Lower leg skin (tissue), 4 donors: ENCODE results near the gene UPK3BL2. TPM values are rescaled to one million over a fixed set of nuclear protein-coding genes. Genes with fewer than 3 reads are reported as not detected.
"Not testable (repeated sequence)": the region's sequence is repeated elsewhere in the genome, so short reads cannot be mapped to it uniquely, and the experiment has no call there.

Experiments
- DNase-seq, 2 donors: peaks; one replicate each; pipeline ENCODE4 v3.0.0-alpha.2; 2019; ENCODE audit warnings: low spot score in 2 of 2
- H3K4me3 ChIP-seq: fragments of 200-600 bp; sonication (generic); 2 replicates; pipeline ENCODE4 v1.5.1; 2017; ENCODE audit warnings: mild to moderate bottlenecking, low read depth; ENCODE audit not compliant: poor library complexity, severe bottlenecking
- CTCF ChIP-seq, 3 donors: fragments of 450-650 bp; IDR thresholded peaks; one replicate each; pipeline ENCODE4 v1.5.1; 2016; ENCODE audit warnings: antibody characterized with exemption in 3 of 3, mild to moderate bottlenecking in 3 of 3, moderate library complexity in 2 of 3
- WGBS, 2 donors: methylation state at CpG; one replicate each; pipeline ENCODE4 v1.1.5; 2018; 5-methylcytosine and 5-hydroxymethylcytosine counted together
- intact Hi-C: fragments of 100-400 bp; cut with DNase I; formaldehyde crosslinking; loops from one replicate; pipeline ENCODE4 v1.15.0; 2023; ENCODE audit warnings: low total_unique reads
- total RNA-seq, 4 donors: library from RNA; depleted of rRNA; stranded (reverse); fragments of >200 nt; gene quantifications; one replicate each; pipeline ENCODE4 v1.1.0, GENCODE V29; 2016

UPK3BL2 gene, protein sequence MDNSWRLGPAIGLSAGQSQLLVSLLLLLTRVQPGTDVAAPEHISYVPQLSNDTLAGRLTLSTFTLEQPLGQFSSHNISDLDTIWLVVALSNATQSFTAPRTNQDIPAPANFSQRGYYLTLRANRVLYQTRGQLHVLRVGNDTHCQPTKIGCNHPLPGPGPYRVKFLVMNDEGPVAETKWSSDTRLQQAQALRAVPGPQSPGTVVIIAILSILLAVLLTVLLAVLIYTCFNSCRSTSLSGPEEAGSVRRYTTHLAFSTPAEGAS
- total RNA-seq, result 10 to 100 TPM in 1 of 4 donors, 1 to 10 TPM in 3; 2.0 to 22.0 (median 5.2) TPM

- intact Hi-C loops, H3K4me3 ChIP-seq, DNase-seq: not testable (repeated sequence)
- WGBS, 2 donors, result no CpG with 5 or more reads among the region's 8 CpGs
Measured at GRCh38 chr7:102543596-102543995, at the start of gene UPK3BL2. Gene UPK3BL2 (minus strand): TSS chr7:102543696. CDS start chr7:102543636, 60 bp downstream.

DNA sequence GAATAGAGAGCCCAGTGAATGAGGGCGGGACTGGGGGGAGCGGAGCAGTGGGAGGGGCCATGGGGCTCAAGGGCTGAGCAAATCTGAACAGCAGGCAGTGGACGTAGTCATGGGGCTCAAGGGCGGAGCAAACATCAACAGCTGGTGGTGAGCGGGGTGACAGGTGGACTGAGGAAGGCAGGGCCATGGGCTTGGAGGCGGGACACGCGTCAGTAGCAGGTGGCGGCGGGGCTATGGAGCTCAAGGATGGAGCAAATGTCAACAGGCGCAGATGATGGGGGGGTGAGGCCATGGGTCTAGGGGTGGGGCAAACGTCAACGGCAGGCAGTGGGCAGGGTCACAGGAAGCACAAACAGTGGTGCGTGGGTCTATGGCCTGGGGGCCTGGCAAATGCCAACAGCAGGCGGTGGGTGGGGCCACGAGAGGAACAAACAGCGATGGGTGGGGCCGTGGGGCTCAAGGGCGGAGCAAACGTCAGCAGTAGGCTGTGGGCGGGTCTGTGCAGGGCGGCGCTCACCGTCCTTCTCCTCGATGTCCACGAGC, 49.1 kb upstream of the UPK3BL2 start:
- WGBS, 2 donors, result 28 to 34% methylated on average over 11 of the region's 26 CpGs
- DNase-seq, result peak; percentile 67 to 87
- intact Hi-C loops, H3K4me3 ChIP-seq: not testable (repeated sequence)

DNA sequence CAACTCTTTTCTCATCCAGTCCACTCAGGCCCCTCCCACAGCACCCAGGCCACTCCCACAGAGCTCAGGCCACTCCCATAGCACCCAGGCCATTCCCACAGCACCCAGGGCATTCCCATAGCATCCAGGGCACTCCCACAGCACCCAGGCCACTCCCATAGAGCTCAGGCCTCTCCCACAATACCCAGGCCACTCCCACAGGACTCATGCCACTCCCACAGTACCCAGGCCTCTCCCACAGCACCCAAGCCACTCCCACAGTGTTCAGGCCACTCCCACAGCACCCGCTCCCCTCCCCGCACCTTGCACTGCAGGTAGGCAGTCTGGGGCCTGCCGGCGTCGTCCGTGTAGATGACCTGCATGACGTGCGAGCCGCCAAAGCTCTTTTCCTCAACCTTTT, 46.4 kb upstream of the UPK3BL2 start:
- intact Hi-C loops, H3K4me3 ChIP-seq, DNase-seq: not testable (repeated sequence)
- no CpG with 5 or more reads among the region's 9 CpGs for WGBS, 2 donors

DNA sequence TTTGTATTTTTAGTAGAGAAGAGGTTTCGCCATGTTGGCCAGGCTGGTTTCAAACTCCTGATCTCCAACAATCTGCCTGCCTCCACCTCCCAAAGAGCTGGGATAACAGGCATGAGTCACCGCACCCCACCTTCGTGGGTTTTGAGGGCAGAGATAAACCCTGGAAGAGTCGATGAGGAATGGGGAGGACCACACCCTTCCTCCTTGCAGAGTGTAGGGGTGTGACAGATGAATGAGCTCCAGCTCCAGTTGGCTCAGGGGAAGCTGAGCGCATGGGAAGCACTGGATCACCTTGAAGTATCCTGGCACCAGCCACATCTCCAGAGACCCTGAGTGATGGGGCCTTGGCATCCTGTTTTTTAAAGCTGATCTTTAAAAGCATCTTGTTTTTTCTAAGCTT, 40.0 kb upstream of the UPK3BL2 start:
- no CpG with 5 or more reads among the region's 5 CpGs for WGBS, 2 donors
- DNase-seq, intact Hi-C loops, H3K4me3 ChIP-seq: not testable (repeated sequence)

- DNase-seq, intact Hi-C loops, H3K4me3 ChIP-seq: not testable (repeated sequence)
- WGBS, 2 donors, result no CpG with 5 or more reads among the region's 5 CpGs
Measured at GRCh38 chr7:102581722-102582121, 38.2 kb upstream of the UPK3BL2 start.

DNA sequence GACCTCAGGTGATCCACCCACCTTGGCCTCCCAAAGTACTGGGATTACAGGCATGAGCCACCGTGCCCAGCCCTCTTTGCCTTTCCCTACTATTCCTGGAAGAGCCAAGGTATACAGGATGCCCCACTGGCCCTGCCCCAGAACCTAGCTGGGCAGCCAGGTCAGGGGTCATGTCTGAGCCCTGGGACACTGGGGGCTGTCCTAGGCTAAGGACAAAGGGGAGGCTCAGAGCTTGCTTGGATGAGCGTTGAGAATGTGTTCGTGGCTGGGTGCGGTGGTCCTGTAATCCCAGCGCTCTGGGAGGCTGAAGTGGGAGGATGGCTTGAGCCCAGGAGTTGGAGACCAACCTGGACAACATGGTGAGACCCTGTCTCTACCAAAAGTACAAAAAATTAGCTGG, 35.0 kb upstream of the UPK3BL2 start:
- peak in 1 of 2 donors; percentile 68 for DNase-seq
- WGBS, 2 donors, result 82% methylated on average over 5 of the region's 5 CpGs
- intact Hi-C loops, H3K4me3 ChIP-seq: not testable (repeated sequence)

DNA sequence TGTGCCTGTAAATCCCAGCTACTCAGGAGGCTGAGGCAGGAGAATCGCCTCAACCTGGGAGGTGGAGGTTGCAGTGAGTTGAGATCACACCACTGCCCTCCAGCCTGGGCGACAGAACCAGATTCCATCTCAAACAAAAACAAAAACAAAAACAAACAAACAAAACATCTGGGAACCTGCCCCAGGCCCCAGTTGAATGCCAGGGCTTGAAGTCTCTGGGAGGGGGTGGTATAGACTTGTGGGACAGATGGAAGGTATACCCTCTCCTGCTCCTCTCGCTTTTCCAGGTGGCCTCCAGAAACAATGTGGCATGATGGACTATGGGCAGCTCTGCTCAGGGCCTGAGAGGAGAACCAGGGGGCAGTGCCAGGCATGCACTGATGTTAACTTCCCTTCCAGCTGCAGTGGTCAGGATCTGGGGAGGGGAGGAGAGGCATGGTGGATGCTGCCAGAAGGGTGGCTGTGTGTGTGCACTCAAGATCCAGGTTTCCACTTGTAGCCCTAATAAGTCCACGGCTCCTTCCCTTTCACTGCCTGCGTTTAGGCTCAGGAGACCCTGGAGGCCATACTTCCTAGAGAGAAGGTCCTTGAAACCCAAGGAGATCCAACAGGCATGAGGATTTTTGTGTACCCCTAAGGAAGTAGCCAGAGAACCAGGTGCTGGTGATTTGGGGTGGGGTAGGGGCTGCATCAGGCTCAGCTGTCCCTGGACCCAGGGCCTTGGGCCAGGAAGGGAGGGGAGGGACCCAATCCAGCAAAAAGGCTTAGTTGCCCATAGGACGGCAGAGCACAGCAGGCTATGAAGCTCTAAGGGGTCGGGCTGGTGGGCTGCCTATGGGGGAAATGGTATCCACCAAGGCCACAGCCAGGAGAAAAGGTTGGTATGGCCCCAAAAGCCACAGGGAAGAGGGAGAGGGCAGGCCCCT, 34.1 kb upstream of the UPK3BL2 start:
- H3K4me3 ChIP-seq, DNase-seq, intact Hi-C loops: not testable (repeated sequence)
- 77 to 88% methylated on average over 7 of the region's 7 CpGs for WGBS, 2 donors

DNA sequence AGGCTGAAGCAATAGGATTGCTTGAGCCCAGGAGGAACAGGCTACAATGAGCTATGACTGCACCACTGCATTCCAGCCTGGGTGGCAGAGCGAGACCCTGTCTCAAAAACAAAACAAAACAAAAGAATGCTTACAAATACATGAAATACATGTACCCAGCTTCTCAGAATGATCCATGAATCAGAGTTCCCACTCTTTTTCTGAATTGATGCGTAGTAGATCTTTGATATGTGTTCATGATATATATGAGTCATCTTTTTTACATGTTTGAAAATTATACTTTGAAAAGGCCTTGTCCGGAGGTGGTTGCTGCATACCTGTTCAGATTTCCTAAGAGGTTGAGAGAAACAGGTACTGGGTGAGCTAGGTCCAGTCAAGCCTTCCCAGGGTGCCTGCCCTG, 32.9 kb upstream of the UPK3BL2 start:
- intact Hi-C loops, DNase-seq, H3K4me3 ChIP-seq: not testable (repeated sequence)
- WGBS, 2 donors, result no CpG with 5 or more reads among the region's 3 CpGs

DNA sequence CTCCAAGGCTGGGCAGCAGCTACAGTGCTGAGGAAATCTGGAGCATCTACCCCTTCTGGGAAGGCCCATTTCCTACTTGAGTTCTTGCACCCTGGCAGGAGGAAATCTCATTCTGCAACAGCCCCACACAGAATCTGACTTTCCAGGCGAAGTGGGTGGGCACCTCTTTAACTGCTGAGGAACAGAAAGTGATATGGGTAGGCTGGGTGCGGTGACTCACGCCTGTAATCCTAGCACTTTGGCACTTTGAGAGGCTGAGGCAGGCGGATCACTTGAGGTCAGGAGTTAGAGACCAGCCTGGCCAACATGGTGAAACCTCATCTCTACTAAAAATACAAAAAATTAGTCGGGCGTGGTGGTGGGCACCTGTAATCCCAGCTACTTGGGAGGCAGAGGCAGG, 31.1 kb upstream of the UPK3BL2 start:
- DNase-seq, intact Hi-C loops, H3K4me3 ChIP-seq: not testable (repeated sequence)
- no CpG with 5 or more reads among the region's 6 CpGs for WGBS, 2 donors

- 0 to 1% methylated on average over 35 to 46 of the region's 64 CpGs for WGBS, 2 donors
- H3K4me3 ChIP-seq, result peak within 1 kb of the TSS; percentile 96
- intact Hi-C loops, result not testable (repeated sequence)
- peak in 1 of 3 donors; percentile 13 for TF ChIP-seq CTCF (IDR thresholded peaks at IDR 0.05)
- peak; percentile 95 to 98 for DNase-seq
Measured at GRCh38 chr7:102572261-102573239, 29.1 kb upstream of the UPK3BL2 start, which contains the start of gene POLR2J3. Gene POLR2J3 (minus strand): TSS chr7:102572583. CDS start chr7:102572521, 62 bp downstream.

DNA sequence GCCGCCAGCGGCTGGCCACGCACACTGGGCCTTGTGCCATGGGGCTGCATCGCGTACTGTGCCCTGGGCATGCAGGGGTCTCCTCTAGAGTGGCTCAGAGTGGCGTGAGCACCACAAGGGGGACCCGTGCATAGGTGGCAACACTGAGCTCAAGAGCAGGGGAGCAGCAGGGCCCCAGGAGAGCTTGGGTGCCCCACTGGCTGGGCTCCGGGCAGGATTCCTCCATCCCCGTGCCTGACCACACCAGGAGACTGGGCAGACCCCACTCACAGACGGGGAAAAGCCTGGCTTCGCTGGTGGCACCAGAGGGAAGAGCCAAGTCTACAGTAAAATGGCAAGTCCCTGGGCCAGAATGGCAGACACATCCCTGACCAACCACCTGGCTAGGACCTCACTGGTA, 25.1 kb upstream of the UPK3BL2 start:
- 96 to 100% methylated on average over 4 of the region's 11 CpGs for WGBS, 2 donors
- intact Hi-C loops, H3K4me3 ChIP-seq, DNase-seq: not testable (repeated sequence)

- H3K4me3 ChIP-seq, DNase-seq, intact Hi-C loops: not testable (repeated sequence)
- WGBS, 2 donors, result no CpG with 5 or more reads among the region's 6 CpGs
Measured at GRCh38 chr7:102550808-102551422, 7.4 kb upstream of the UPK3BL2 start, which contains the start of gene SPDYE2. Gene SPDYE2 (plus strand): TSS chr7:102551226. CDS start chr7:102553256, 2,030 bp downstream.
